ENCODE measurements around the gene RHOT2. TPM values are rescaled to one million over a fixed set of nuclear protein-coding genes. Genes with fewer than 3 reads are reported as not detected.

The RHOT2 gene
- total RNA-seq, 1 donor from 2014 or later, result 121 TPM

DNA sequence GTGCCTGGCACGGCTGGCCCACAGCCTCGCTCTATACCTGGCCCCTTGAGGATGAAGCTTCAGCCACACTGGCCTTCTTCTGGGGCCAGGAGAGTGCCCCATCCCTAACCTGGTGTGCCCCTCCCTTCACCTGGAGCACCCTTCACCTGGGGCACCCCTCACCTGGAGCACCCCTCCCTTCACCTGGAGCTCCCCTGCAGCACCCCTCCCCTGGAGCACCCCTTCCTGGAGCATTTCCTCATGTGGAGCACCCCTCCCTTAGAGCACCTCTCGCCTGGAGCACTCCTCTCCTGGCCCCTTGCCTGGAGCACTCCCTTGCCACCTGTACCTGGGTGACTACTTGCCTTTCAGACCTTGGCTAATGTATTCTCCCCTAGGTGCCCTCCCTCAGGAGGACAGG lies 40.1 kb downstream of the RHOT2 start:
- Mint-ChIP-seq H3K4me3 (ENCODE audit: unreplicated experiment) (no peak overlapping the region), H3K4me1 (ENCODE audit: unreplicated experiment) (no peaks in the 10 kb centered on the region), H3K27me3 (ENCODE audit: unreplicated experiment) (peaks cover 23% of the 10 kb centered on the region), H3K9me3 (ENCODE audit: unreplicated experiment) (no peaks in the 10 kb centered on the region), H3K27ac (ENCODE audit: unreplicated experiment) (no peak overlapping the region), H3K36me3 (ENCODE audit: low read depth, unreplicated experiment) (no peaks in the 10 kb centered on the region)
- no peak for DNase-seq (ENCODE audit: low spot score)
- TF ChIP-seq, protein P1, sequence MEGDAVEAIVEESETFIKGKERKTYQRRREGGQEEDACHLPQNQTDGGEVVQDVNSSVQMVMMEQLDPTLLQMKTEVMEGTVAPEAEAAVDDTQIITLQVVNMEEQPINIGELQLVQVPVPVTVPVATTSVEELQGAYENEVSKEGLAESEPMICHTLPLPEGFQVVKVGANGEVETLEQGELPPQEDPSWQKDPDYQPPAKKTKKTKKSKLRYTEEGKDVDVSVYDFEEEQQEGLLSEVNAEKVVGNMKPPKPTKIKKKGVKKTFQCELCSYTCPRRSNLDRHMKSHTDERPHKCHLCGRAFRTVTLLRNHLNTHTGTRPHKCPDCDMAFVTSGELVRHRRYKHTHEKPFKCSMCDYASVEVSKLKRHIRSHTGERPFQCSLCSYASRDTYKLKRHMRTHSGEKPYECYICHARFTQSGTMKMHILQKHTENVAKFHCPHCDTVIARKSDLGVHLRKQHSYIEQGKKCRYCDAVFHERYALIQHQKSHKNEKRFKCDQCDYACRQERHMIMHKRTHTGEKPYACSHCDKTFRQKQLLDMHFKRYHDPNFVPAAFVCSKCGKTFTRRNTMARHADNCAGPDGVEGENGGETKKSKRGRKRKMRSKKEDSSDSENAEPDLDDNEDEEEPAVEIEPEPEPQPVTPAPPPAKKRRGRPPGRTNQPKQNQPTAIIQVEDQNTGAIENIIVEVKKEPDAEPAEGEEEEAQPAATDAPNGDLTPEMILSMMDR (IDR thresholded peaks at IDR 0.05; ENCODE audit: unreplicated experiment), result no peak

DNA sequence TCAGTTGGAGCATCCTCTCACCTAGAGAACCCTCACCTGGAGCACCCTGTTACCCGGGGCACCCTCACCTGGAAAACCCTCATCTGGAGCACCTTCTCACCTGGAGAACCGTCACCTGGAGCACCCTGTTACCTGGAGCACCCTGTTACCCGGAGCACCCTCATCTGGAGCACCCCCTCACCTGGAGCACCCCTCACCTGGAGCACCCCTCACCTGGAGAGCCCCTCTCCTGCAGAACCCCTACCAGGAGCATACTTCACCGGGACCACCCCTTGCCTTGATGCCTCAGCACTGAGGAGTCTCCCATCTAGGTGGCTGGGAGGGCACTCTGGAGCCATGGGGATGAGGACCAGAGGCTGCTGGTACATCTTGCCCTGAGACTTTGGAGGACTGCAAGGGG lies 41.0 kb downstream of the RHOT2 start:
- no peak overlapping the region for H3K27ac Mint-ChIP-seq (ENCODE audit: unreplicated experiment)
- no peak for DNase-seq (ENCODE audit: low spot score)
- H3K27me3 Mint-ChIP-seq (ENCODE audit: unreplicated experiment), result peaks cover 25% of the 10 kb centered on the region
- no peaks in the 10 kb centered on the region for H3K4me1 Mint-ChIP-seq (ENCODE audit: unreplicated experiment)
- no peak overlapping the region for H3K4me3 Mint-ChIP-seq (ENCODE audit: unreplicated experiment)
- no peaks in the 10 kb centered on the region for H3K36me3 Mint-ChIP-seq (ENCODE audit: low read depth, unreplicated experiment)
- TF ChIP-seq, protein P1 (IDR thresholded peaks at IDR 0.05; ENCODE audit: unreplicated experiment), result no peak
- no peaks in the 10 kb centered on the region for H3K9me3 Mint-ChIP-seq (ENCODE audit: unreplicated experiment)

DNA sequence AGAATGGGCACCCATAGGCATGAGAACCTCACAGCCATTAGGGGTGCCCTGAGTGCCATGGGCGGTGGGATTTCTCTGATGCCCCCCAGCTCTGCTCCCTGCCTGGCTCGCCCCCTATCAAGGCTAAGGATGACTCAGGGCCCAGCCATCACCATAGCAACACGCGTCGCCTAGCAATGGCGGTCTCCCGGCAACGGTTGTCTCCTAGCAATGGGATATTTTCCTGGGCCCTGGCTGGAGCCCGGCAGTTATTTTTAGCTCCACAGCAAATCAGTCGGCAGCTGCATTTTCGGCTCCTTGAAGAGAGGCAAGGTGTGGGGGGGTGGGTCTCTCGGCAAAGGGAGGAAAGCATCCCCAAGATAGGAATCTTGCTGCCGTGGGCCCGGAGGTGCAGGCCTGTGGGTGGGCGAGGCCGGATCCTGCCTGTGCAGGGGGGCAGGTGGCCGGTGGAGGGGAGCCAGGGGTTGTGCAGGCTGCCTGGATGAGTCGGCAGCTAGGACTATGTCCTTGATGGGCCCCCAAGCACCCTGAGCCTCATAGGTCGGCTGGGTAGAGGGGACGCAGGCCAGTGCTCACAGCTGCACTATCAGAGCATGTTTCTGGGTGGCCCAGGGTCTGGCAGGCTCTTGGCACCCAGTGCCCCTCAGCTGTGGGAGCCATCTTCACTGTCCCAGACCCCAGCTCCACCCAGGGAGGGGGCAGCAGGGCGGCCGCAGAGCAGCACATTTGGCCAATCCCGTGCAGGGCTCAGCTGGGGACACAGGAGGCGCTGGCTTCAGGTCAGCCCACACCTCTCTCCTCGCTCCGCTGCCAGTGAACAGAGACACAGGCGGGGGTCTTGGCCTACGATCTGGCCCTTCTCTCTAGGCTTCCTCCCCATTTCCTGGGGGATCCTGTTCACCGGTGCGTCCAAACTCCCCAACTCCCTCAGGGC lies 41.9 kb downstream of the RHOT2 start:
- Mint-ChIP-seq H3K27ac (ENCODE audit: unreplicated experiment) (no peak overlapping the region), H3K4me3 (ENCODE audit: unreplicated experiment) (no peak overlapping the region), H3K36me3 (ENCODE audit: low read depth, unreplicated experiment) (no peaks in the 10 kb centered on the region), H3K27me3 (ENCODE audit: unreplicated experiment) (peaks cover 27% of the 10 kb centered on the region), H3K4me1 (ENCODE audit: unreplicated experiment) (no peaks in the 10 kb centered on the region), H3K9me3 (ENCODE audit: unreplicated experiment) (no peaks in the 10 kb centered on the region)
- TF ChIP-seq, protein P1 (IDR thresholded peaks at IDR 0.05; ENCODE audit: unreplicated experiment), result no peak
- DNase-seq (ENCODE audit: low spot score), result no peak

GRCh38 chr16:710500-711075 lies 42.7 kb downstream of the RHOT2 start:
- Mint-ChIP-seq H3K27me3 (ENCODE audit: unreplicated experiment) (peaks cover 27% of the 10 kb centered on the region), H3K27ac (ENCODE audit: unreplicated experiment) (no peak overlapping the region), H3K9me3 (ENCODE audit: unreplicated experiment) (no peaks in the 10 kb centered on the region), H3K4me3 (ENCODE audit: unreplicated experiment) (no peak overlapping the region), H3K36me3 (ENCODE audit: low read depth, unreplicated experiment) (no peaks in the 10 kb centered on the region), H3K4me1 (ENCODE audit: unreplicated experiment) (no peaks in the 10 kb centered on the region)
- DNase-seq (ENCODE audit: low spot score), result no peak
- TF ChIP-seq, protein P1 (IDR thresholded peaks at IDR 0.05; ENCODE audit: unreplicated experiment), result no peak

DNA sequence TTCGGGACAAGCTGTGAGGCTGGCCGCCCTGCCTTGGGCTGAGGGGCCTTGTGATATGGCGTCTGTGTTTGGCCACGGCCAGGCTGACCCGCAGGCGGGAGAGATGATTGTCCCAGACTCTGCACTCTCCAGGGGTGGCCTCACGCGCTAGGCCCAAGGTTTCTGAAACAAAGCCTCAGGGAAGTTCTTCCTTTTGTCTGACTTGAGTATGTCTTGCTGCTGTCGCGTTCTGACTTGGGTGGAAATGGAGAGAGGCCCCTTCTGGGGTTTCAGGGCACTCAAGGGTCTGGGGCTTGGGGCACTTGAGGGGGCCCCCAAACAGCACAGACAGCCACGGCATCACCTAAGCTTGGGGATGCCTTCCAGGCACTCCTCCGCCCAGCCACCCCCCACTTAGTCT lies 43.2 kb downstream of the RHOT2 start:
- Mint-ChIP-seq H3K4me1 (ENCODE audit: unreplicated experiment) (no peaks in the 10 kb centered on the region), H3K36me3 (ENCODE audit: low read depth, unreplicated experiment) (no peaks in the 10 kb centered on the region), H3K27ac (ENCODE audit: unreplicated experiment) (no peak overlapping the region), H3K27me3 (ENCODE audit: unreplicated experiment) (peaks cover 27% of the 10 kb centered on the region), H3K9me3 (ENCODE audit: unreplicated experiment) (no peaks in the 10 kb centered on the region), H3K4me3 (ENCODE audit: unreplicated experiment) (no peak overlapping the region)
- no peak for DNase-seq (ENCODE audit: low spot score)
- TF ChIP-seq, protein P1 (IDR thresholded peaks at IDR 0.05; ENCODE audit: unreplicated experiment), result no peak

Measured in endothelial cell (in vitro differentiated cells).